Muscle of leg (tissue), 11 donors: Measurements from ENCODE around the gene TENM4. TPM values are rescaled to one million over a fixed set of nuclear protein-coding genes. Genes with fewer than 3 reads are reported as not detected.

Experiments
- DNase-seq: peaks from one replicate; pipeline ENCODE4 v3.0.0; 2013
- H3K27ac ChIP-seq: one replicate; pipeline ENCODE4 v1.5.1; 2013; ENCODE audit warnings: mild to moderate bottlenecking, low read length, control low read depth
- H3K27me3 ChIP-seq: one replicate; pipeline ENCODE4 v1.6.1; 2013; ENCODE audit warnings: low read length; ENCODE audit not compliant: control insufficient read depth, insufficient read depth
- H3K36me3 ChIP-seq: one replicate; pipeline ENCODE4 v1.6.1; 2013; ENCODE audit warnings: low read length; ENCODE audit not compliant: control insufficient read depth, insufficient read depth
- H3K4me1 ChIP-seq: one replicate; pipeline ENCODE4 v1.6.1; 2013; ENCODE audit warnings: low read length; ENCODE audit not compliant: control insufficient read depth, insufficient read depth
- H3K4me3 ChIP-seq: one replicate; pipeline ENCODE4 v1.5.1; 2013; ENCODE audit warnings: low read length, control low read depth
- H3K9me3 ChIP-seq: replicated peaks from 2 replicates; pipeline ENCODE4 v1.6.1; 2013; ENCODE audit warnings: low read depth, low read length; ENCODE audit not compliant: control insufficient read depth
- WGBS: methylation state at CpG from one replicate; pipeline ENCODE4 v1.1.5; 2013; ENCODE audit warnings: missing lambda C conversion rate; ENCODE audit not compliant: insufficient coverage; 5-methylcytosine and 5-hydroxymethylcytosine counted together
- polyA plus RNA-seq, 8 donors: library from polyadenylated mRNA; unstranded; fragments of 120-200 nt; gene quantifications; one replicate each; pipeline versions ENCODE4 v1.2.1 to v1.2.3, GENCODE V29; 2013; ENCODE audit warnings: inconsistent platforms in 1 of 8, low replicate concordance in 1 of 8; ENCODE audit not compliant: insufficient read length in 8 of 8, insufficient read depth in 1 of 8
- total RNA-seq: library from RNA; stranded (reverse); fragments of 120-200 nt; gene quantifications from one replicate; pipeline ENCODE4 v1.2.4, GENCODE V29; 2013

Gene TENM4
- total and polyA plus RNA-seq, 9 donors, result 4.6 to 13.8 (median 10.3) TPM

- 51% methylated on average over 3 of the region's 8 CpGs for WGBS
- peaks cover 2% of the 10 kb centered on the region for H3K9me3 ChIP-seq
- H3K27ac ChIP-seq, result no peak overlapping the region
- H3K4me1 ChIP-seq, result no peaks in the 10 kb centered on the region
- H3K27me3 ChIP-seq, result peaks cover 2% of the 10 kb centered on the region
- no peak overlapping the region for H3K4me3 ChIP-seq
- H3K36me3 ChIP-seq, result no peaks in the 10 kb centered on the region
- DNase-seq, result no peak
Measured at GRCh38 chr11:79472819-79473529, 32.1 kb upstream of the TENM4 start.

- H3K9me3 ChIP-seq, result peaks cover 2% of the 10 kb centered on the region
- no peak overlapping the region for H3K27ac ChIP-seq
- no peaks in the 10 kb centered on the region for H3K36me3 ChIP-seq
- DNase-seq, result no peak
- WGBS, result 37% methylated on average over 6 of the region's 7 CpGs
- H3K4me3 ChIP-seq, result no peak overlapping the region
- peaks cover 2% of the 10 kb centered on the region for H3K27me3 ChIP-seq
- H3K4me1 ChIP-seq, result no peaks in the 10 kb centered on the region
Measured at GRCh38 chr11:79471071-79471844, 30.4 kb upstream of the TENM4 start.

GRCh38 chr11:79470161-79470560 lies 29.3 kb upstream of the TENM4 start:
- H3K9me3 ChIP-seq, result no peaks in the 10 kb centered on the region
- no peaks in the 10 kb centered on the region for H3K36me3 ChIP-seq
- H3K27ac ChIP-seq, result no peak overlapping the region
- no peak overlapping the region for H3K4me3 ChIP-seq
- WGBS, result 57% methylated on average over 1 of the region's 2 CpGs
- no peak for DNase-seq
- no peaks in the 10 kb centered on the region for H3K4me1 ChIP-seq
- peaks cover 2% of the 10 kb centered on the region for H3K27me3 ChIP-seq

DNA sequence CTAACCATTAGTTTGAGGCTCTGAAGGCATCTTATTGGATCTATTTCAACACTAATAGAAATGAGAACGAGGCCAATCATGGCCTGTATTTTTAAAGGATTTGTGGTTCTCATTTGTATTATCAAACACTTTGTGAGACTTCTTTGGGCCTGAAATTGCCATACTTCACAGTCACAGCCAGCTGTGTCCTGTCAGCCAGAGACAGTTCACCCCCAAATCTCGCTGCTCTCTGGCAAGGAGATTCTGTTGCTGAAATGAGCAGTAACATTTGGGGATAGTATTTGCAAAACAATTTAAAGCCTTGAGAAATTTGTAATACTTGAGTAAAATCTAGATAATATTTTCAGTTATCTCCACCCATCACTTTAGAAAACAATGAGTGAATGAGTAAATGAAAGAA lies 26.9 kb upstream of the TENM4 start:
- no peak for DNase-seq
- WGBS, result no CpG with 5 or more reads among the region's 2 CpGs
- H3K4me1 ChIP-seq, result no peaks in the 10 kb centered on the region

DNA sequence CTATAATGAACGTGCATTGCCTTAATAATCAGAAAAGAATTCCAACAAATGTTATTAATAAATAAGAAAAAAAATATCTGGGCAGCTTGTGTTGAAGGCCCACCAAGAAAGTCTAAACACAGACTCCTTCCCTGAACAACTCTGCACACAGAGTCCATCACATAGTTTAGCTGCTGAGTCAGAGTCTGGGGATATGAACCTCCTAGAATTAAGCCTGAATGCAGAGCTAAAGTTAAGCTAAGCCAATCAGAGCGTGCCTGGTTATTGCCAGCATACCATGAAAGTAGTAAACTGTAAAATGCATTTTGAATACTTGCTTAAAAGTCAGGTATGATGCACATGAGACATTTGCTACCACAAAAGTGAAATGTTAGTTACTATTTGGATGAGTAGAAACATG lies 25.6 kb upstream of the TENM4 start:
- DNase-seq, result no peak
- WGBS, result 33% methylated on average over 1 of the region's 2 CpGs
- H3K36me3 ChIP-seq, result no peaks in the 10 kb centered on the region
- peaks cover 2% of the 10 kb centered on the region for H3K27me3 ChIP-seq
- H3K4me1 ChIP-seq, result no peaks in the 10 kb centered on the region
- H3K27ac ChIP-seq, result no peak overlapping the region
- no peaks in the 10 kb centered on the region for H3K9me3 ChIP-seq
- H3K4me3 ChIP-seq, result no peak overlapping the region

More for the DNA sequence above, 26.9 kb upstream of the TENM4 start:
- no peaks in the 10 kb centered on the region for H3K36me3 ChIP-seq
- H3K9me3 ChIP-seq, result no peaks in the 10 kb centered on the region
- no peak overlapping the region for H3K4me3 ChIP-seq
- H3K27ac ChIP-seq, result no peak overlapping the region
- peaks cover 2% of the 10 kb centered on the region for H3K27me3 ChIP-seq

DNA sequence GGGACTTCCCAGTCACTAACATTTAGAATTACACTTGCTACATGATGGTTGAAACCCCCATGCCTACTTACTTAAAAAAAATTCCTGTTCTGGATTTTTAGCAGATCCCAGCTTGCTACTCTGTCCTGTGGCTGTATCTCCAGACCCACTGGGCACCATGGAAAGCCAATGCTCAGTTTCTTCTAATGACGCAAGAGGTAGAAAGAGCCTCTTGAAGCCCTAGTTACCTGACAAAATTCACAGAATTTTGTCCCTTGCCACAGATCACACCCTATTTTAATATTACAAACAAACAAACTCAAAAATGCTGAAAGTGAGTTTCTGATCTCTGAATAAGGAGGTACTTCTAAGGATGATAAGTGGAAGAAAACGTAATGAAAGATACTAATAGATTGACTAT lies 24.3 kb upstream of the TENM4 start:
- no peaks in the 10 kb centered on the region for H3K36me3 ChIP-seq
- H3K27me3 ChIP-seq, result no peaks in the 10 kb centered on the region
- no peak overlapping the region for H3K27ac ChIP-seq
- WGBS, result no CpG with 5 or more reads among the region's 2 CpGs
- no peak for DNase-seq
- H3K9me3 ChIP-seq, result no peaks in the 10 kb centered on the region
- H3K4me3 ChIP-seq, result no peak overlapping the region
- H3K4me1 ChIP-seq, result no peaks in the 10 kb centered on the region

DNA sequence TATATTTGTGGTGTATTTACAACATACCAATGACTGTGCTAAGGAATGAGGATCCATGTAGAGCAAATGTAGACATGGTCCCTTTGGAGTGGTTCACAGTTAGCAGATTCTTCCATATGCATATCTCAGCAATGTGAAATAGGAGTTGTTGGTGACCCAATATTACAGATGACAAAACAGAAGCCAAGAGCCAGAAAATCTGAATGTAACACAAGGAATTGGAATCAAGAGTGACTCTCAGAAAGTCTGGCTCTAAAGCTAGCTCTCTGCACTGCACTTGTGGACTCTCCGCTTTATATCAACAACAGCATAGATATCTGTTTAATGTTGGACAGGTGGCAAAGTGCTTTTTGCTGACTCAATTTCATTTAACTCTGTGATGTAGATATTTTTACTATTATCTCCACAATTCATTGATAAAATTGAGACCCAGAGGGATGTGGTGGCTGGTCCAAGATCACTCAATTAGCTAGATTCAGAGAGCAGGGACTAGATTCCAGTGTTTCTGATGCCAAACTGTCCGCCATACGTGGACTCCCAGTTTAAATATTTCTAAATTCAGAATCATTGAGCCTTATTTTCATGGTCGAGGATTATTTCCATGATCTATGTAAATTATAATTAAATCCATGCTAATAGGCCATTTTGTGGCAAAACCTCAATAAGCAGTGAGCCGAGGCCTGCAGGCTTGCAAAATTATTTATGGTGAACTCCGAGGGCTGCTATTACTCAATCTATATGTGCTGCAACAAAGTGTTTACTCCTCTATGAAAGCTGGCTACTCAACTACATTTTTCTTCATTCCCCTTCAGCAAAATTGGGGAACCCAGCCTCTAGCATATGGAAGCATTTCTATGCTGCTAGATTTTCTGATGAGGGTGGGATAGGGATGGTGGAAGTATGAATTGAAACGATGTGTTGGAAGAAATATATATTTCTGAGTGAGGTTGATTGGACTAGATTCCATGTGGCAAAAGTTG lies 21.1 kb upstream of the TENM4 start:
- Histone ChIP-seq H3K36me3 (no peaks in the 10 kb centered on the region), H3K4me1 (no peaks in the 10 kb centered on the region), H3K4me3 (no peak overlapping the region), H3K27me3 (no peaks in the 10 kb centered on the region), H3K9me3 (no peaks in the 10 kb centered on the region), H3K27ac (no peak overlapping the region)
- no CpG with 5 or more reads among the region's 7 CpGs for WGBS
- no peak for DNase-seq

- Histone ChIP-seq H3K27ac (no peak overlapping the region), H3K36me3 (no peaks in the 10 kb centered on the region), H3K9me3 (no peaks in the 10 kb centered on the region), H3K27me3 (no peaks in the 10 kb centered on the region), H3K4me1 (peaks cover 3% of the 10 kb centered on the region), H3K4me3 (no peak overlapping the region)
- DNase-seq, result peak; percentile 60
- WGBS, result no CpG with 5 or more reads among the region's 2 CpGs
Measured at GRCh38 chr11:79461144-79461543, 20.3 kb upstream of the TENM4 start.

DNA sequence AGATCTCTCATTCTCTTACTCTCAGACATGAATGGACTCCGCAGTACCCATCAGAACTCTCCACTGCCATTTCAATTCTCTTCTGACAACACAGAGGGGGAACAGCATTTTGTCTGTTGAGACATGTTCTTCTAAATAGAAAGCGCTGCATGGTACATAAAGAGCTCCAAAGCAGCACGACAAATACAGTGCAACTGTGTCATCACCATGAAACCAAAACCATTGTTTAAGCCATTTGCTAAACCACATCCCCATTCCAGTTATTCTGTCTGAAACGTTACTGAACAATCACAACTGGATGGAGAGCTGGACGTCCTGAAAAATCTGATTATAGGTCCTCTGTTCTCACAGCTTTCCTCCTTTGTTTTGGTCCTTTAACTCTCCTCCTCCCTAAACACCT lies 17.9 kb upstream of the TENM4 start:
- H3K27me3 ChIP-seq, result no peaks in the 10 kb centered on the region
- H3K27ac ChIP-seq, result no peak overlapping the region
- WGBS, result no CpG with 5 or more reads among the region's 5 CpGs
- no peak for DNase-seq
- no peak overlapping the region for H3K4me3 ChIP-seq
- no peaks in the 10 kb centered on the region for H3K36me3 ChIP-seq
- peaks cover 3% of the 10 kb centered on the region for H3K4me1 ChIP-seq
- H3K9me3 ChIP-seq, result no peaks in the 10 kb centered on the region

DNA sequence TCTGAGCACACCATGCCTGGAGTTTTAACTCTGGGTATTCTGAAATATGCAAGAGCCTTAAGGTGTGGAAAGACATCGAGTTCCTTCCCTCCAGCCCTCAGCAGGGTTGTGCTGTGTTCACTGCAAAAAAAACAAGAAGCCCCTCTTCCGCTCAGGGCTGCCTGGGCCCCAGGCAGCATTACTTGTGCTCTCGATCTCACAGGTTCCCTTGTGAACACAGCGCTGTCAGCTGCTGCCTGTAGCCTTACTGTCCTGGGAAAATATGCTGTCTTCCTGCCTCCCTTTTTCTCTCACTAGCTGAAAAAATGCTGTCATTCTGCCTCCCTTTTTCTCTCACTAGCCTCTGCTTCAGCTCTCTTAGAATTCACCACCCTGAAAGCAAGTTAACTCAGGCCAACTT lies 15.7 kb upstream of the TENM4 start:
- no peaks in the 10 kb centered on the region for H3K36me3 ChIP-seq
- no peak for DNase-seq
- peaks cover 3% of the 10 kb centered on the region for H3K4me1 ChIP-seq
- no peaks in the 10 kb centered on the region for H3K27me3 ChIP-seq
- H3K27ac ChIP-seq, result no peak overlapping the region
- no peaks in the 10 kb centered on the region for H3K9me3 ChIP-seq
- H3K4me3 ChIP-seq, result no peak overlapping the region
- 33% methylated on average over 3 of the region's 4 CpGs for WGBS
